VCaP (cell line): ENCODE measurements around the gene FZD7.

Experiments
- H3K27ac ChIP-seq: fragments of 450-650 bp; 2 replicates; pipeline ENCODE4 v1.5.1; 2017
- TF ChIP-seq, protein P1 (sequence below): fragments of 450-650 bp; conservative IDR thresholded peaks from 2 replicates; pipeline ENCODE4 v1.5.1; 2017; ENCODE audit warnings: mild to moderate bottlenecking, moderate library complexity

FZD7 gene

DNA sequence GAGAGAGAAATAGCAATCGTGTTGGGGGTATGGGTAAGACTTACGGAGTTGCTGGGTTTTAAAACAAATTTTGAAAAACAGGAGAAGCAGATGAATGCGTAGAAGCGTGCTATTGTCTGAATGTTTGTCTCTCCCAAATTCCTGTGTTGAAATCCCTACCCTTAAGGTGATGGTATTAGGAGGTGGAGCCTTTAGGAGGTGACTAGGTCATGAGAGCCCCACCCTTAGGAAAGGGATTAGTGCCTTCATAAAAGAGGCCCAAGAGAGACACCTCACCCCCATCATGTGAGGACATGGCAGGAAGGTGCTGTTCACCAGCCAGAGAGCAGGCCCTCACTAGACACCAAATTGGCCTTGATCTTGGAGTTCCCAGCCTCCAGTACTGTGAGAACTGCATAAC lies 40.7 kb upstream of the FZD7 start:
- no peak overlapping the region for H3K27ac ChIP-seq
- TF ChIP-seq, protein P1, sequence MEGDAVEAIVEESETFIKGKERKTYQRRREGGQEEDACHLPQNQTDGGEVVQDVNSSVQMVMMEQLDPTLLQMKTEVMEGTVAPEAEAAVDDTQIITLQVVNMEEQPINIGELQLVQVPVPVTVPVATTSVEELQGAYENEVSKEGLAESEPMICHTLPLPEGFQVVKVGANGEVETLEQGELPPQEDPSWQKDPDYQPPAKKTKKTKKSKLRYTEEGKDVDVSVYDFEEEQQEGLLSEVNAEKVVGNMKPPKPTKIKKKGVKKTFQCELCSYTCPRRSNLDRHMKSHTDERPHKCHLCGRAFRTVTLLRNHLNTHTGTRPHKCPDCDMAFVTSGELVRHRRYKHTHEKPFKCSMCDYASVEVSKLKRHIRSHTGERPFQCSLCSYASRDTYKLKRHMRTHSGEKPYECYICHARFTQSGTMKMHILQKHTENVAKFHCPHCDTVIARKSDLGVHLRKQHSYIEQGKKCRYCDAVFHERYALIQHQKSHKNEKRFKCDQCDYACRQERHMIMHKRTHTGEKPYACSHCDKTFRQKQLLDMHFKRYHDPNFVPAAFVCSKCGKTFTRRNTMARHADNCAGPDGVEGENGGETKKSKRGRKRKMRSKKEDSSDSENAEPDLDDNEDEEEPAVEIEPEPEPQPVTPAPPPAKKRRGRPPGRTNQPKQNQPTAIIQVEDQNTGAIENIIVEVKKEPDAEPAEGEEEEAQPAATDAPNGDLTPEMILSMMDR, result no peak

DNA sequence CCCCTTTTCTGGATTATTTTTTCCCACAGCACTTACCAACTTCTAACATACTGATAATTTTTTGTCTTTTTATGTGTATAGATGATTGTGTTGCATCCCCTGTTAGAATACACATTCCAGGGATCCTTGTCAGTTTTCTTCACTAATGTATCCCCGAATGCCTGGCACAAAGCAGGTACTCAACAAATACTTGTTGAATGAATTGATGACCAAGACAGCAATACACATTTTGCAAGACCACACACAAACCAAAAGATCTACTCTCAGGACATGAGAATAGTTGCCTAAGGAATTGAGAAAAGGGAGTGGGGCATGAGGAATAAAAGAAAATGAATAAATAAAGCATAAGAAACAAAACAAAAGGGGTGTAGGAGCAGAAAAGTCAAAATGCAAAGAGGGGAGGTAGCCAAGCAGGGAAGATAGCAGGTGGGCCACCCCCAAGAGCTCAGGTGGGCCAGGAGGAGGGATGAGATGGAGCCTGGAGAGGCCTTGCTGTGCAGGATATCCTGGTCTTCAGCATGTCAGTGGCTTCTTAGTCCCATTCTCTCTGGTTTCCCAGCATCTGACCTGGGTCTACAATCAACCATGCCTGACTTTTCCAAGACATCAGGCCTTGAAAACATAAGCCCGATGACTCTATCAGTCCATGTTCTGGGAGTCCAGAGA lies 38.5 kb upstream of the FZD7 start:
- TF ChIP-seq, protein P1, result no peak
- peak overlapping the region; percentile 81; the same call in 1 of the 2 replicates for H3K27ac ChIP-seq

DNA sequence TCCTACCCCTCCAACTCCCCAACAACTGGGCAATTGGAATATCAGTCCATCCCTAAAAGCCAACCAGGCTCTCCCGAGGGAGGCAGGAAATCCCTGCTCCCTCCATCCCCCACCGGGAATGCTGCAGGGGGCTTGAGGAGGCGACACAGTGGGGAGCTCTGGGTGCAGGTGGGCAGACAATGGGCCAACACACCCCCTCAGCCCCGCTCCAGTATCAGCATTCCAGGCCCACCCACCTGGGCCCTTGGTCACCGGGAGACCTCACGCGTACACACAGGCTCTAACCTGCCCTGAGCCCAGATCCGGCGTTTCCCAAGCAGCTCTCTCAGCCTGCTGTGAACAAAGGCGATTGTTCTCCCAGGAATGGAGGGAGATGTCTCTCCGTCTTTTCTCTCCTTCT lies 37.6 kb upstream of the FZD7 start:
- TF ChIP-seq, protein P1, result no peak
- peak overlapping the region; percentile 81 for H3K27ac ChIP-seq

DNA sequence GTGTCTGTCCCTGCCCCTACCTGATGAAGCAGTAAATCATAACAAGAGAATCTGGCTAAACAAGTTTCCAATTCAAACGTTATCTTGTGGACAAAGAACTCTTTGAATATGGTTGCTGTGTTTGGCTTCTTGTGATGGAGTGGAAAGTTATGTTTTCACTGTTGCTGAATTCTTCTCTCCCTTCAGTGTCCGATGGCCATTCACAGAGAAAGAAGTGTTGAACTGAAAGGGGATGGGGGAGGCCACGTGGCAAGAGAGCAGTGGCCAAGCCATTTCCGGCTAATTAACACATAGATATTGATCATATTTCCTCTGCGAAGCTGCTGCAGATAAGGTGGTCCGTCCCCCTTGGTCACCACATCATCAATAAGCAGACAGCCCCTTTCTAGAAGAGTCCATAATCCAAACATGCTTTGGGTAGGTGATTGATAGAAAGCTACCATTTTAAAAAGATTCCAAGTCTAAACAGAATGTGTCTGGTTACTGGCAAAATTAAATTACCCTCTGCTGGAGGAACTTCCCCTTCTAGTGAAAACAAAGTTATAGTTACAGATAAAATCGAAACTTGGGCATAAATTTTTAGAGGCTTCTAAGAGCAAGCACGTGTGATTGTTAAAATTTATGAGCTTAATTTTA lies 36.9 kb upstream of the FZD7 start:
- H3K27ac ChIP-seq, result peak overlapping the region; percentile 81
- TF ChIP-seq, protein P1, result no peak

DNA sequence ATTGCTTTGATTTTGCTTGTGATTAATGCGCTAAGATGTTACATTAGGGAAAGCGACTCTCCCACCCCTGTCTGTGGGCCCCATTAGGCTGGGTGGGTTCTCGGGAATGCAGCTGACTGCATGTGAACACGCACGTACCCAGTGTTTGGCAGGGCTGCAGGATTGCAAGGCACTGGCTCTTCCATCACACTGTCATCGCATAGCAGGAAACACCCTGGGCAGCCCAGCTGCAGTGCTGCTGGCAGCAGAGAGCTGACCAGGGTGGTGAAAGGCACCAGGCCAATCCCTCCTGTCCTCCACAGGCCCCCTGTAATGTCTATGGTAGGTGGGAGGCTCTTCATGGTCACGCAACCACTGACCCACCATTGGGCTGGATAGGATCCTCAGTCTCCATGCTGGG lies 34.4 kb upstream of the FZD7 start:
- TF ChIP-seq, protein P1, result no peak

DNA sequence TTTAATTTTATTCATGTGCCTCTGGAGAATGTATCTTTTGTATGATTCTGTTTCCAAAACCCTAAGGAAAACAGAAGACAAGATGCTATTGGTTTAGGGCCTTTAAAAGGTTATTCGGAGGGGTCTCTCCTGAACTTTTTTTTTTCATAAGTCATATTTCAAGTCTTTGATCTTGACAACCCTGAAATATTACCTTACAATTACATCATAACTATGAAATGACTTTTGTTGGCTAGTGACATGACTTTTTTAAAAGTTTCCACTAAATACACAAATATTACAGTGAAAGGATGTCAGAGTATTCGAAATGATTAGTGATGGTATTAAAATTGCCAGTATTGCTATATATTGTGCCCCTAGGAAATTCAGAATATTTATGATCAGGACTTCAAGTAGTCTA lies 31.8 kb upstream of the FZD7 start:
- TF ChIP-seq, protein P1, result no peak
- H3K27ac ChIP-seq, result no peak overlapping the region

More for the DNA sequence above, 34.4 kb upstream of the FZD7 start:
- H3K27ac ChIP-seq, result no peak overlapping the region

DNA sequence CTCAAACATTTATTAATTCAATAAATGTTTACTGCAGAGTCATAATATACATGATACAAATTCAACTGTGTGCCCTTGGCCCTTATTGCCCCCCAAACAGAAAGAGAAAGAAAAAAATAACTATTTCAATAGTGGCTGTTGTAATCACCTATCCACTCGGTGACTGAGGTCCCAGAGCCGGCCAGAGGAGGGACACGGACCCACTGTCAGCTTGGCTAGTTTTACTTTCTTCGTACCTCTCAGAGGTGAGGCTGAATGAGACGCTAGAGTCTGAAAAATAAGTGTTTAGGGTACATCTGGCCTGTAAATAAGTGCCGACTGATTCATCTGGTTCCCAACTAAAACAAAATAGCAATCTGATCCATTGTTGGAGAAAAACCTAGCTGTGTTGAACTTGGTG lies 31.3 kb upstream of the FZD7 start:
- no peak overlapping the region for H3K27ac ChIP-seq
- TF ChIP-seq, protein P1, result no peak
